ENCODE data around the gene PILRB.

Gene PILRB

GRCh38 chr7:100413889-100414288 lies 56.0 kb downstream of the PILRB start:
- TF ChIP-seq CTCF (conservative IDR thresholded peaks at IDR 0.05; ENCODE audit: low read depth), result no peak
- CTCF ChIA-PET, result no interaction called here
- DNase-seq (ENCODE audit: low spot score), result no peak
- H3K27ac ChIP-seq, result no peak overlapping the region
- POLR2A ChIA-PET (ENCODE audit: low non-redundant PET), result no interaction called here

GRCh38 chr7:100415448-100415847 lies 57.5 kb downstream of the PILRB start:
- POLR2A ChIA-PET (ENCODE audit: low non-redundant PET), result no interaction called here
- no peak for DNase-seq (ENCODE audit: low spot score)
- CTCF ChIA-PET, result no interaction called here
- H3K27ac ChIP-seq, result no peak overlapping the region
- no peak for TF ChIP-seq CTCF (conservative IDR thresholded peaks at IDR 0.05; ENCODE audit: low read depth)

Measured in RWPE1 (cell line).